Measurements from ENCODE around the gene GNB5.

- TF ChIP-seq EP300 (IDR thresholded peaks at IDR 0.05; ENCODE audit: low read depth) (no peak), CTCF (IDR thresholded peaks at IDR 0.05) (no peak), POLR2A (IDR thresholded peaks at IDR 0.05) (no peak)
These were observed 37.0 kb downstream of the GNB5 start for GRCh38 chr15:52153900-52154895.
